ENCODE results near the gene C1orf56. TPM values are rescaled to one million over a fixed set of nuclear protein-coding genes. Genes with fewer than 3 reads are reported as not detected.

C1orf56 gene
- total RNA-seq, 1 experiment from 2014 or later = 2.9 TPM

- H3K27me3 ChIP-seq (replicated peaks; ENCODE audit: insufficient read depth, low read depth, low read length, poor library complexity) = no peaks in the 10 kb centered on the region
- H3K4me1 ChIP-seq (ENCODE audit: insufficient read depth, low read length, poor library complexity, severe bottlenecking) = no peaks in the 10 kb centered on the region
- H3K36me3 ChIP-seq (ENCODE audit: insufficient read depth, low read length, poor library complexity, severe bottlenecking) = peaks cover 34% of the 10 kb centered on the region
- H3K27ac ChIP-seq (ENCODE audit: low read depth, low read length, poor library complexity, severe bottlenecking) = no peak overlapping the region
- H3K4me3 ChIP-seq (ENCODE audit: low read depth, low read length, poor library complexity, severe bottlenecking) = no peak overlapping the region
- no peaks in the 10 kb centered on the region for H3K9me3 ChIP-seq (ENCODE audit: low read depth, low read length, poor library complexity, severe bottlenecking)
- no TSS peak for BruUV-seq (replicated peaks)
- intact Hi-C loops (cut with micrococcal nuclease; ENCODE audit: unreplicated experiment) = no loop called here
- TF ChIP-seq EZH2 (IDR thresholded peaks at IDR 0.05; ENCODE audit: borderline replicate concordance, low read depth, low read length, poor library complexity, severe bottlenecking) = no peak
- TF ChIP-seq, protein P1, sequence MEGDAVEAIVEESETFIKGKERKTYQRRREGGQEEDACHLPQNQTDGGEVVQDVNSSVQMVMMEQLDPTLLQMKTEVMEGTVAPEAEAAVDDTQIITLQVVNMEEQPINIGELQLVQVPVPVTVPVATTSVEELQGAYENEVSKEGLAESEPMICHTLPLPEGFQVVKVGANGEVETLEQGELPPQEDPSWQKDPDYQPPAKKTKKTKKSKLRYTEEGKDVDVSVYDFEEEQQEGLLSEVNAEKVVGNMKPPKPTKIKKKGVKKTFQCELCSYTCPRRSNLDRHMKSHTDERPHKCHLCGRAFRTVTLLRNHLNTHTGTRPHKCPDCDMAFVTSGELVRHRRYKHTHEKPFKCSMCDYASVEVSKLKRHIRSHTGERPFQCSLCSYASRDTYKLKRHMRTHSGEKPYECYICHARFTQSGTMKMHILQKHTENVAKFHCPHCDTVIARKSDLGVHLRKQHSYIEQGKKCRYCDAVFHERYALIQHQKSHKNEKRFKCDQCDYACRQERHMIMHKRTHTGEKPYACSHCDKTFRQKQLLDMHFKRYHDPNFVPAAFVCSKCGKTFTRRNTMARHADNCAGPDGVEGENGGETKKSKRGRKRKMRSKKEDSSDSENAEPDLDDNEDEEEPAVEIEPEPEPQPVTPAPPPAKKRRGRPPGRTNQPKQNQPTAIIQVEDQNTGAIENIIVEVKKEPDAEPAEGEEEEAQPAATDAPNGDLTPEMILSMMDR (conservative IDR thresholded peaks at IDR 0.05; ENCODE audit: low read depth, low read length) = no peak
- POLR2A ChIA-PET (ENCODE audit: low non-redundant PET) = no interaction called here
- no peak for DNase-seq (ENCODE audit: low spot score)
- CTCF ChIA-PET = no interaction called here
Measured at GRCh38 chr1:151032164-151032563, 15.4 kb upstream of the C1orf56 start.

DNA sequence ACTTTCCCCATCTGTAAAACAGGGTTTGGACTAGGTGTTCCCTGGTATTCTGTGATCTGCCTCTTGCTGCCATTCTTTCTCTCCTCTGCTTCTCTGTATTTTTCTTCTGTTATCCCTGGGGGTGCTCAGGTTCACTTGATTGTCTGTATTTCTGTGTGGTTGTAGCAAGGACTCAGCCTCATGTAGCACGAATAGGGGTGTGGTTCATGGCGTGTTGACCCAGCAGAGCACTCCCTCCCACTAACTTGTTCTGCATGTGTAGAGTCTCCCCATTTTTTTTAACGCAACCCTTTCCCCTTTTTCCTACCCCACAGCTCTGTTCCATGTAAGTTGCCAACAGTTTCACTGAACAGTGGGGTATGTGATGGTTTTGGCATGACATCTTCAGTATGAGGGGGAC lies 12.4 kb upstream of the C1orf56 start:
- intact Hi-C loops (cut with micrococcal nuclease; ENCODE audit: unreplicated experiment) = no loop called here
- no TSS peak for BruUV-seq (replicated peaks)
- no peaks in the 10 kb centered on the region for H3K9me3 ChIP-seq (ENCODE audit: low read depth, low read length, poor library complexity, severe bottlenecking)
- no peak overlapping the region for H3K4me3 ChIP-seq (ENCODE audit: low read depth, low read length, poor library complexity, severe bottlenecking)
- no peaks in the 10 kb centered on the region for H3K4me1 ChIP-seq (ENCODE audit: insufficient read depth, low read length, poor library complexity, severe bottlenecking)
- no peak for DNase-seq (ENCODE audit: low spot score)
- POLR2A ChIA-PET (ENCODE audit: low non-redundant PET) = no interaction called here
- H3K27me3 ChIP-seq (replicated peaks; ENCODE audit: insufficient read depth, low read depth, low read length, poor library complexity) = no peaks in the 10 kb centered on the region
- TF ChIP-seq, protein P1 (conservative IDR thresholded peaks at IDR 0.05; ENCODE audit: low read depth, low read length) = no peak
- TF ChIP-seq EZH2 (IDR thresholded peaks at IDR 0.05; ENCODE audit: borderline replicate concordance, low read depth, low read length, poor library complexity, severe bottlenecking) = no peak
- CTCF ChIA-PET = no interaction called here
- peaks cover 17% of the 10 kb centered on the region for H3K36me3 ChIP-seq (ENCODE audit: insufficient read depth, low read length, poor library complexity, severe bottlenecking)
- H3K27ac ChIP-seq (ENCODE audit: low read depth, low read length, poor library complexity, severe bottlenecking) = no peak overlapping the region

- no peaks in the 10 kb centered on the region for H3K27me3 ChIP-seq (replicated peaks; ENCODE audit: insufficient read depth, low read depth, low read length, poor library complexity)
- no peaks in the 10 kb centered on the region for H3K9me3 ChIP-seq (ENCODE audit: low read depth, low read length, poor library complexity, severe bottlenecking)
- DNase-seq (ENCODE audit: low spot score) = no peak
- no TSS peak for BruUV-seq (replicated peaks)
- ChIA-PET CTCF (no interaction called here), POLR2A (ENCODE audit: low non-redundant PET) (no interaction called here)
- peaks cover 11% of the 10 kb centered on the region for H3K36me3 ChIP-seq (ENCODE audit: insufficient read depth, low read length, poor library complexity, severe bottlenecking)
- H3K4me1 ChIP-seq (ENCODE audit: insufficient read depth, low read length, poor library complexity, severe bottlenecking) = no peaks in the 10 kb centered on the region
- no peak for TF ChIP-seq EZH2 (IDR thresholded peaks at IDR 0.05; ENCODE audit: borderline replicate concordance, low read depth, low read length, poor library complexity, severe bottlenecking)
- TF ChIP-seq, protein P1 (conservative IDR thresholded peaks at IDR 0.05; ENCODE audit: low read depth, low read length) = no peak
- no peak within 1 kb of the TSS for H3K27ac ChIP-seq (ENCODE audit: low read depth, low read length, poor library complexity, severe bottlenecking)
- no peak within 1 kb of the TSS for H3K4me3 ChIP-seq (ENCODE audit: low read depth, low read length, poor library complexity, severe bottlenecking)
- intact Hi-C loops (cut with micrococcal nuclease; ENCODE audit: unreplicated experiment) = no loop called here
Measured at GRCh38 chr1:151036356-151036755, 11.2 kb upstream of the C1orf56 start, which contains the start of gene BNIPL. BNIPL (plus strand) TSS chr1:151036586; CDS start chr1:151036726, 140 bp downstream.
